Hematopoietic multipotent progenitor cell treated with erythropoietin and hydrocortisone succinate and interleukin-3 and kit ligand, for 4 days (in vitro differentiated cells): ENCODE results near the gene PRMT3.
A peak's percentile ranks its signal among the peaks of the same experiment; 100 is the strongest.
"Not testable (repeated sequence)": the region's sequence is repeated elsewhere in the genome, so short reads cannot be mapped to it uniquely, and the experiment has no call there.

Experiments
- DNase-seq: peaks from one replicate; pipeline ENCODE4 v3.0.0-alpha.2; 2015

PRMT3 gene

GRCh38 chr11:20457934-20458680 is 70.6 kb downstream of the PRMT3 start:
- DNase-seq, result no peak

GRCh38 chr11:20458905-20459632 is 71.6 kb downstream of the PRMT3 start:
- DNase-seq, result peak; percentile 94

- peak; percentile 66 for DNase-seq
These were observed 72.3 kb downstream of the PRMT3 start for GRCh38 chr11:20459865-20460264.

- no peak for DNase-seq
These were observed 77.0 kb downstream of the PRMT3 start for GRCh38 chr11:20464518-20464917.

- DNase-seq, result no peak
These were observed 80.1 kb downstream of the PRMT3 start for GRCh38 chr11:20467487-20468185.

GRCh38 chr11:20470348-20470747 is 82.8 kb downstream of the PRMT3 start:
- DNase-seq, result no peak

- DNase-seq, result not testable (repeated sequence)
These were observed 84.4 kb downstream of the PRMT3 start for GRCh38 chr11:20471929-20472328.

GRCh38 chr11:20474176-20474881 is 86.8 kb downstream of the PRMT3 start:
- DNase-seq, result no peak

GRCh38 chr11:20474882-20475517 is 87.5 kb downstream of the PRMT3 start:
- DNase-seq, result peak; percentile 50

- peak; percentile 55 for DNase-seq
These were observed 90.0 kb downstream of the PRMT3 start for GRCh38 chr11:20477418-20478090.

GRCh38 chr11:20479513-20479912 is 92.0 kb downstream of the PRMT3 start:
- DNase-seq, result peak; percentile 39

GRCh38 chr11:20483931-20484330 is 96.4 kb downstream of the PRMT3 start:
- no peak for DNase-seq

- DNase-seq, result not testable (repeated sequence)
These were observed 96.9 kb downstream of the PRMT3 start for GRCh38 chr11:20484416-20484815.

GRCh38 chr11:20488352-20488751 is 100.8 kb downstream of the PRMT3 start:
- peak; percentile 43 for DNase-seq

GRCh38 chr11:20489948-20490347 is 102.4 kb downstream of the PRMT3 start:
- DNase-seq, result peak; percentile 8

GRCh38 chr11:20493340-20493739 is 105.8 kb downstream of the PRMT3 start:
- peak; percentile 49 for DNase-seq

GRCh38 chr11:20497124-20497792 is 109.7 kb downstream of the PRMT3 start:
- no peak for DNase-seq

- DNase-seq, result no peak
These were observed 113.7 kb downstream of the PRMT3 start for GRCh38 chr11:20501252-20501651.

GRCh38 chr11:20501971-20502370 is 114.5 kb downstream of the PRMT3 start:
- DNase-seq, result peak; percentile 21

- DNase-seq, result no peak
These were observed 124.5 kb downstream of the PRMT3 start for GRCh38 chr11:20511982-20512381.

- no peak for DNase-seq
These were observed 125.4 kb downstream of the PRMT3 start for GRCh38 chr11:20512869-20513268.
